IPS DF 4.7 (cell line): Measurements from ENCODE around the gene PTPRN2.
"Not testable (repeated sequence)": the region's sequence is repeated elsewhere in the genome, so short reads cannot be mapped to it uniquely, and the experiment has no call there.

ENCODE experiments used
- DNase-seq: peaks from one replicate; pipeline ENCODE4 v3.0.0-alpha.2; 2013; ENCODE audit warnings: low spot score; ENCODE audit errors: extremely low read depth

Gene PTPRN2

DNA sequence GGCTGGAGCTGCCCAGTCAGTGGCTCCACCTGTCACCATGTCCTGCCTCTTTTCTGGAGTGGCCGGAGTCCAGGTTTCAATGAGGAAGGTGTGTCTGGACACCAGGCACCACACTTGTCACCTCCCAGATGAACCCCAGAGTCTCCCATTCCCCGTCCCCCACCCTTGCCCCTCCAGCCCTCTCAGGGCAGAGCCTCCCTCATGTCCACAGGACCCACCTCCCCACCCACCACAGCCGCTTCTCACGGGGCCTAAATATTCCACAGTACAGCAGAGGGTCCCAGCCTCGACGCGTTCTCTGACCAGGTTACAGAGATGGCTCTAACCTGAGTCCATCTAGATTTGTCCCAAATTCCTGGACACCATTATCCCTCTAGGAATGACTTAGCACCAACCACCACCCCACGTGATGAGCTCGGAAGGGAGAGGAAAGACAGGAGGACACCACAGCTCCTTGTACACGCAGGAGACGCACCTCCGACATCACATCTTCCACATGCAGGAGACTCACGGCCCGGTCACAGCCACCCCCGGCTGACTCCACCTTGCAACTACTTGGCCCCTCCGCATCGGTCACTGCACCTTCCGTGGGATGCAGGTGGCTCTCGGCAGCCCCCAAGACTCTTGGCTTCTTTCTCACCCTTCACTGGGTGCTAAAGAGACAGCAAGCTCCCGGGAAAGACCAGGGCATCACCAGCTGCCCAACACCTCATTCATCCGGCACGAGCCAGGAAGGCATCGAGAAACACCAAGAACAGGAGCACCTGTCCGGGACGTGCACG is 690.7 kb downstream of the PTPRN2 start:
- DNase-seq: no peak

GRCh38 chr7:157896376-157896675 is 691.3 kb downstream of the PTPRN2 start:
- DNase-seq: not testable (repeated sequence)

- no peak for DNase-seq
These were observed 691.9 kb downstream of the PTPRN2 start for GRCh38 chr7:157895520-157896375.

- not testable (repeated sequence) for DNase-seq
These were observed 692.5 kb downstream of the PTPRN2 start for GRCh38 chr7:157895098-157895497.

DNA sequence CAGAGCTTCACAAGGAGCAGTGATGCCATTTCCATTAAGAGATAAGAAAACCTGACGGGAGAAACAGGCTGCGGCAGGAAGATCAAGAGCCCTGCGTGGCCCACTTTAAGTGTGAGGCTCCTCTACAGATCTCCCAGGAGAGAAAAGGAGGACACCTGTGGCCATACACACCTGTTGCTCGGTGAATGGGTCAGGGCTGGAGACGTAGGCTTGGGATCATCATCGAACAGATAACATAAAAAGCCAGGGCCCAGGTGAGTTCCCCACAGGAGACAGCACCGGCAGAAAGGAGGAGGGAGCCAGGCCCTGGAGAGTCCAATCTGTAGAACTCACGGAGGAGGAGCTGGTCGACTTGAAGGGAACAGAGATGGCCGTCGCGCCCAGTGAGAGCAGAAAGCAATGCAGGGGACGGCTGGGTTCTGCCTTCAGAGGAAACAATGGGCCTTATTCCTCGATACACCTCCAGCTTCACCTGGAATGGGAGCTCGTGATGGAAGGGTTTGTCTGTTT is 694.0 kb downstream of the PTPRN2 start:
- DNase-seq: no peak

DNA sequence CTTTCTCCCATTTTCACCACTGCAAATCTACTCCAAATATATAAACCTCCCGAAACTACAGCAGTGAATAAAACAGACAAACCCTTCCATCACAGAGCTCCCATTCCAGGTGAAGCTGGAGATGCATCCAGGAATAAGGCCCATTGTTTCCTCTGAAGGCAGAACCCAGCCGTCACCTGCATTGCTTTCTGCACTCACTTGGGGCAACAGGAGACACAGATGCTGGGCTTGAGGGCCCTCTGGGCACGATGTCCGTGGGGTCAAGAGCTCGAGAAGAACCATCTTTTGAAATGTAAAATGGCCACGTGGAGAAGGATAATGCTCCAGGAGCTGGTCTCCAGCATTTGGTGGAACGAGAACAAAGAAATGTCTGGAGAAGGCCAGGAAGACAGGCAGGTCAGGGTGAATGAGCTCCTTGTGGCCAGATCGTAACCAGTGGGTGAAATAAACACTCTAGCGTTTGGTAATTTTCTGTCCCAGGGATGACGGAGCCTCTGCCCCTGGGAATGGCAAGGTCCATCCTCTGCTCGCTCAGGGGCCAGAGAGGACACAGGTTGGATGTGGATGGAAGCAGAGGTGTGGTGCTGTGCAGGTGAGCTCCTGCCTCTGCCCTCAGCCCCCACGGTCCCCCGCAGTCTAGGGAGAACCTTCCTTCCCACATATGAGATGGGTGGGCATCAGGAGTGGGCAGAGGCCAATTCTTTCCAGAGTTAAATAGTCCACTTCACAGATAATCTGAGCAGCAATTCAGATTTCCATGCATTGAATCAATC is 694.7 kb downstream of the PTPRN2 start:
- DNase-seq: no peak

GRCh38 chr7:157890921-157891401 is 696.7 kb downstream of the PTPRN2 start:
- no peak for DNase-seq

DNA sequence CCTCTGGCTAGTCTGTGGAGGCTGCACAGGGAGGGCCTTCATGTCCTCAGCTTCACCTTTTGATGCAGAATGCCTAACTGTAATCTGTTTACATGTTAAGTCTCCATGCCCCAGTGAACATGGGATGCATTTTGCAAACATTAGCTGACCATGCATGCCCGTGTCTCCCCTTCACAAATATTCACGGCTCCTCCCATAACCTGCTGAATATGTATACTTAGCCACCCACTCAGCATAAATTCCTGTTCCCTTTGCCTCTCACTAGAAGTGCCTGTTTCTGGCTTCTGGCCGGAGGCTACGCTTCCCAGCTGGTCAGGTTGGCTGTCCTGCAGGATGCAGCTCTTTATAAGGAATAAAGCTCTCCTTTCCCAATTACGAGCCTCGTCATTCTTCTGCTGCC is 698.1 kb downstream of the PTPRN2 start:
- DNase-seq: no peak

- DNase-seq: no peak
These were observed 699.0 kb downstream of the PTPRN2 start for GRCh38 chr7:157888579-157888978.

GRCh38 chr7:157887400-157887799 is 700.2 kb downstream of the PTPRN2 start:
- DNase-seq: no peak

DNA sequence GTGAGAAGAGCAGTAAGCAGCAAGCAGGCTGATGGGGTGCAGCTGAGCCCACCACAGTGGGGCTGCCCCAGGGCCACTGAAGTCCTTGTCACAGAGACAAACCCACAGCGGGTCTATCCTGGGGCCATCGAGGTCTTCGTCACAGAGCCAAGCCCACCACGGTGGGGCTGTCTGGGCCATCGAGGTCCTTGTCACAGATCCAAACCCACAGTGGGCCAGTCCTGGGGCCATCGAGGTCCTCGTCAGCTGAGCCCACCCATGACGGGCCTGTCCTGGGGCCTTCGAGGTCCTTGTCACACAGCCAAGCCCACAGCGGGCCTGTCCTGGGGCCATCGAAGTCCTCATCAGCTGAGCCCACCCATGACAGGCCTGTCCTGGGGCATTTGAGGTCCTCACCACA is 700.9 kb downstream of the PTPRN2 start:
- no peak for DNase-seq

- DNase-seq: no peak
These were observed 701.4 kb downstream of the PTPRN2 start for GRCh38 chr7:157886266-157886665.

- DNase-seq: no peak
These were observed 702.5 kb downstream of the PTPRN2 start for GRCh38 chr7:157885140-157885539.

DNA sequence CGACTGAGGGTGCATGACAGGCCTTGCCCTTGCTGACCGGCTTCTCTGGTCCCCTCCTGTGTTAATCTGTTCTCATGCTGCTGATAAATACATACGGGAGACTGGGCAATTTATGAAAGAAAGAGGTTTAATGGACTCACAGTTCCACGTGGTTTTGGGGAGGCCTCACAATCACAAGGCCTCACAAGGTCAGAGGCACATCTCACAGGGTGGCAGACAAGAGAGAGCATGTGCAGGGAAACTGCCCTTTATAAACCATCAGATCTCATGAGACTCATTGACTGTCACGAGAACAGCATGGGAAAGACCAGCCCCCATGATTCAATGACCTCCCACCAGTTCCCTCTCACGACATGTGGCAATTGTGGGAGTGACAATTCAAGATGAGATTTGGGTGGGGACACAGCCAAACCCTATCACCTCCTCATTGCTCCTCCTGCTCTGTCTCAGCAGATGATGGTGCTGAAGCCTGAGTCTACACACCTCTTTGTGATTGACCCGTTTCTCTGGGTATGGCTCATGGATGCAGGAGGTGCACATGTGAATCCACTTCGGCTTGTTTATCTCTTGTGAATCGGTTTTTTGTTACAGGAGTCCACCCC is 703.1 kb downstream of the PTPRN2 start:
- no peak for DNase-seq

DNA sequence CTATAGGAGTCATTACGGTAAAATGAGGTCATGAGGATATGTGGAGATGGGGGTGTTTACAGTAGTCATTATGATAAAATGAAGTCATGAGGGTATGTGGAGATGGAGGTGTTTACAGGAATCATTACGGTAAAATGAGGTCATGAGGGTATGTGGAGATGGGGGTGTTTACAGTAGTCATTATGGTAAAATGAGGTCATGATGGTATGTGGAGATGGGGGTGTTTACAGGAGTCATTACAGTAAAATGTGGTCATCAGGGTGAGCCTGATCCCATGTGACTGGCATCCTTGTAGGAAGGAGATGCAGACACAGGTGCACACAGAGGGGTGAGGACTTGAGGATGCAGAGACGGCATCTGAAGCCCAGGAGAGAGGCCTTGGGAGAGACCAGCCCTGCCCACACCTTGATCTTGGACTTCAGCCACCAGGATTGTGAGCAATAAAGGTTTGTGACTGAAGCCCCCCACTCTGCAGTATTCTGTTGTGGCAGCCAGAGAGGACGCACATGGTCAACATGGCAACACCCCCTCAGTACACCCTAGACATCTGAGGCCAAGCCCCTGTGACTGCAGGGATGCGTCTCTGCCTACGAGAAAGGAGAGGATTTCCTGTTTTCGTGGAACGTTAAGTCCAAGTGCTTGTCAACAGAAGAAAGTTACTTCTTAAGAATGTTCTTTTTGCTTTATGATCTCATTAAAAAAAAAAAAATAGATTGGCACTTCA is 706.4 kb downstream of the PTPRN2 start:
- DNase-seq: no peak

DNA sequence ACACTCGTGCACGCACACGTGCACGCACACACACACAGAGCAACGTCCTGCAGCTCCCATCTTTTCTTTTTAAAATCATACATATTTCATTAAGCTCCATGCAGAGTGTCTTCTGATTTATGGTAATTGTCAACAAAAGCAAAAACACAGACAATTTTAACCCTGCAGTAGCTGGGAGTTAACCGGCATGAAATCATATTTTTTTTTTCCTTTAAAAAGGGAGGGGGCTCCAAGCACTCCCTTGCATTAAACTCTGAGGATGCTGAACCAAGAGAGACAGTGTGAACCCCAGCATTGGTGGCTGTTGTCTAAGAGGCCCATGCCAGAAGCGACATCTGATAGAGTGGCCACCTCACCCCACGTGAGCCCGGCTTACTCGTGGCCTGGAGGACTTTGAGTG is 708.2 kb downstream of the PTPRN2 start:
- no peak for DNase-seq

DNA sequence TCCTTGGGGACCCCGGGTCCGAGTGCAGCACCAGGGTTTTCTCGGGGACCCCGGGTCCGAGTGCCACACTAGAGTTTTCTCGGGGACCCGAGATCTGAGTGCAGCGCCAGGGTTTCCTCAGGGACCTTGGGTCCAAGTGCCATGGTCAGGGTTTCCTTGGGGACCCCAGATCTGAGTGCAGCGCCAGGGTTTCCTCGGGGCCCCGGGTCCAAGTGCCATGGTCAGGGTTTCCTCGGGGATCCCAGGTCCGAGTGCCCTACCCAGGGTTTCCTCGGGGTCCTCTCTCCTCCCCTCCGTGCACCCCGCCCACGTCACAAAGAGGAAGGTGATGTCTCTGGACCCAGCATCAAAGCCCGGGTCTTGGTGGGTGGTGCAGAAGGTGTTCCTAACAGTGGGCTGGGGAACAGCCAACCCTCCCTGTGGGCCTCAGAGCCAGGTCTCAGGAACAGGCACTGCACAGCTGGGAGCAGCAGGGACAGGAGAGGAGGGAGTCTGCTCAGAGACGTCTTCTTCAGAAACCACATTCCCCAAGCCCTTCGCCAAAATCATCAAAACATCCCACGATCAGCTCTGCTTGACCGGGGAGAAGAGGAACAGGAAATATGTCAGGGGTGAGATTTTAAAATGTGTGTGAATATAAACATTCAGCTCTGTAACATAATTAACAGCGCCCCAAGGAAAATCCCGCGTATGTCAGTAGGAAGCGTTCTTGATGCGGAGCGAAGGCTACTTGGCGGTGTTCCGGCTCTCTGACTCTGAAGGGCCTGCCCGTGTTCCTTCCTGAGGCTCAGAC is 710.1 kb downstream of the PTPRN2 start:
- no peak for DNase-seq

DNA sequence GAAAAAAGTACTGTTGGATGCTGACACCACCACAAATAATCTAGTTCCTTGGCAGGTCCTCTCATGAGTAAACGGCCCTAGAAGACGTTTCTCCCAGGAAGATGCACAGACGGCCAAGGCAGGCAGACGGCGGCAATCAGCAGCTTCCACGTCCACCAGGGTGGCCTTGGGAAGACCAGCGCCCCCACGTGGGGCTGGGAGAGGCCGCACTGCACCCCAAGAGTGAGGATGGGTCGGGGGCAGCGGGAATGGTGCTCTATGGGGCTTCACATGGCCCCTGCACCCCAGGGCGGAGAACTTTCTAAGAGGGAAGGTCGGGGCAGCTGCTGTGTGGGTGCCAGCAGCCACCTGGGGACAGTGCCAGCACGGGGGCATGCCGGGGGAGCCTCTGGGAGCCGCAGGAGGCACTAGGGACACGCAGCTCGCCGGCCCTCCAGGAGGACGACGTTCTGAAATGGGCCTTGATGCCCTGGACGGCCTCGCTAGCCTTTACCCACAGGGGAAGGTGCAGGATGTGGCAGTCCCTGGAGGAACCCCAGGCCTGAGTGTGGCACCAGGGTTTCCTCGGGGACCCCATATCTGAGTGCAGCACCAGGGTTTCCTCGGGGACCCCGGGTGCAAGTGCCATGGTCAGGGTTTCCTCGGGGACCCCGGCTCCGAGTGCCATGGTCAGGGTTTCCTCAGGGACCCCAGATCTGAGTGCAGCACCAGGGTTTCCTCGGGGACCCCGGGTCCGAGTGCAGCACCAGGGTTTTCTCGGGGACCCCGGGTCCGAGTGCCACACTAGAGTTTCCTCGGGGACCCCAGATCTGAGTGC is 710.9 kb downstream of the PTPRN2 start:
- DNase-seq: no peak
